Stimulated activated CD8-positive, alpha-beta memory T cell treated with anti-CD3 and anti-CD28 coated beads, Interleukin-4, amount 100 ng/mL, for 4 hours (primary cell): Measurements from ENCODE around the gene WBP1.

ENCODE experiments used
- DNase-seq, 2 donors: peaks; one replicate each; pipeline ENCODE4 v3.0.0-alpha.2; 2020; ENCODE audit warnings: low read depth in 2 of 2, low spot score in 1 of 2

The WBP1 gene

GRCh38 chr2:74501335-74502071 is 43.3 kb downstream of the WBP1 start:
- no peak for DNase-seq

GRCh38 chr2:74502147-74502719 is 44.0 kb downstream of the WBP1 start:
- no peak for DNase-seq

GRCh38 chr2:74502720-74503505 is 44.7 kb downstream of the WBP1 start:
- DNase-seq = peak in 1 of 2 donors; percentile 35

GRCh38 chr2:74503506-74504475 is 45.6 kb downstream of the WBP1 start:
- no peak for DNase-seq

GRCh38 chr2:74504591-74504990 is 46.4 kb downstream of the WBP1 start:
- no peak for DNase-seq

GRCh38 chr2:74505448-74506246 is 47.4 kb downstream of the WBP1 start:
- DNase-seq = no peak

GRCh38 chr2:74507145-74507925 is 49.1 kb downstream of the WBP1 start, which contains the start of gene PCGF1:
Gene PCGF1, minus strand, starts transcription at chr2:74507695. Its CDS starts 27 bp downstream, at chr2:74507668.
- DNase-seq = peak; percentile 98 to 99

- DNase-seq = no peak
Observed at GRCh38 chr2:74507926-74508520, 49.8 kb downstream of the WBP1 start.

GRCh38 chr2:74510272-74510671 is 52.0 kb downstream of the WBP1 start:
- DNase-seq = no peak
